Fibroblast of villous mesenchyme (primary cell): ENCODE measurements around the gene CD244. TPM values are rescaled to one million over a fixed set of nuclear protein-coding genes. Genes with fewer than 3 reads are reported as not detected.

Source experiments
- DNase-seq: peaks from one replicate; pipeline ENCODE4 v3.0.0-alpha.2; 2010; ENCODE audit warnings: low read depth
- H3K4me3 ChIP-seq: 2 replicates; pipeline ENCODE4 v1.5.1; 2011; ENCODE audit warnings: low read depth, mild to moderate bottlenecking, low read length
- CTCF ChIP-seq: IDR thresholded peaks from 2 replicates; pipeline ENCODE4 v1.5.1; 2012; ENCODE audit warnings: low read depth, mild to moderate bottlenecking, low read length; ENCODE audit not compliant: insufficient read depth
- total RNA-seq: library from RNA; depleted of rRNA; stranded (reverse); fragments of >200 nt; gene quantifications from 2 replicates; pipeline ENCODE4 v1.2.3, GENCODE V29; 2012

CD244 gene
- total RNA-seq, 1 donor = not detected

- no peak overlapping the region for H3K4me3 ChIP-seq
- DNase-seq = no peak
- TF ChIP-seq CTCF = no peak
Measured at GRCh38 chr1:160781914-160782689, 80.6 kb downstream of the CD244 start.

- no peak for TF ChIP-seq CTCF
- no peak for DNase-seq
Measured at GRCh38 chr1:160781186-160781766, 81.4 kb downstream of the CD244 start.

GRCh38 chr1:160780398-160780755, 82.3 kb downstream of the CD244 start:
- TF ChIP-seq CTCF = no peak
- DNase-seq = no peak

More at GRCh38 chr1:160781186-160781766, 81.4 kb downstream of the CD244 start:
- no peak overlapping the region for H3K4me3 ChIP-seq

More at GRCh38 chr1:160780398-160780755, 82.3 kb downstream of the CD244 start:
- no peak overlapping the region for H3K4me3 ChIP-seq

Other genes with a start within 250 kb of the CD244 start
- not detected in 2 replicates for gene SLAMF1, start 215.8 kb downstream of the CD244 start, total RNA-seq
- not detected in 2 replicates for gene CD48, start 151.1 kb downstream of the CD244 start, total RNA-seq
- not detected in 2 replicates for gene SLAMF7, start 123.6 kb downstream of the CD244 start, total RNA-seq
- under 0.01 TPM in 1 of 2 replicates, not detected in the other for gene LY9, start 66.7 kb downstream of the CD244 start, total RNA-seq
- gene ITLN1, start 22.3 kb upstream of the CD244 start, total RNA-seq = not detected in 2 replicates
- not detected in 2 replicates for gene ITLN2, start 91.9 kb upstream of the CD244 start, total RNA-seq
- gene F11R, start 158.3 kb upstream of the CD244 start, total RNA-seq = 0.32 and 5.6 TPM in 2 replicates
- 1.6 and 18.6 TPM in 2 replicates for gene TSTD1, start 176.1 kb upstream of the CD244 start, total RNA-seq
- 52.5 and 62.2 TPM in 2 replicates for gene USF1, start 183.1 kb upstream of the CD244 start, total RNA-seq
- gene ARHGAP30, start 207.0 kb upstream of the CD244 start, total RNA-seq = under 0.01 TPM in 1 of 2 replicates, not detected in the other
- gene NECTIN4, start 226.7 kb upstream of the CD244 start, total RNA-seq = 0.32 and 2.6 TPM in 2 replicates
- 1.9 and 2.2 TPM in 2 replicates for gene KLHDC9, start 235.5 kb upstream of the CD244 start, total RNA-seq